ENCODE results near the gene TGFBR3.

The TGFBR3 gene

DNA sequence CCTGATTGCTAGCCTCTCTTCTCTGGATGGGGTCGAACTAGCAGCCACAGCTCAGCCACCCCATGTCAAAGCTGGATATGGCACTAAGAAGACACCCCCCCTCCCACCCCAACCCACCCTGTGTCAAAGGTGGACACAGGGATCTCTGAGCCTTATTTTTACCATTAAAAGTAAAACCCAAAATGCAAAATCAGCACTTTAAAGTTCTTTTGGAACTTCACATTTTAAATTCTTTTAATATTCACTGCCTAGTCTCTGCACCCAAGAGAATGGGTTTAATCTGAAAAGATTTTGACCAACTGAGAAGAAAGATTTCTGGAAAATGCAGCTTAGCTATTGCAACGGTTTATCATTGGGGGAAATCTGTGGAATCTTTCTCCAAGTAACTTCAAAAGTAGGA, 167.6 kb downstream of the TGFBR3 start:
- TF ChIP-seq SIN3A (IDR thresholded peaks at IDR 0.05; ENCODE audit: borderline replicate concordance, insufficient read depth, low read length), result no peak
- TF ChIP-seq FOXP2 (optimal IDR thresholded peaks at IDR 0.05; ENCODE audit: borderline replicate concordance, extremely low read depth, extremely low read length, insufficient read depth), result no peak
- TF ChIP-seq, protein P1, sequence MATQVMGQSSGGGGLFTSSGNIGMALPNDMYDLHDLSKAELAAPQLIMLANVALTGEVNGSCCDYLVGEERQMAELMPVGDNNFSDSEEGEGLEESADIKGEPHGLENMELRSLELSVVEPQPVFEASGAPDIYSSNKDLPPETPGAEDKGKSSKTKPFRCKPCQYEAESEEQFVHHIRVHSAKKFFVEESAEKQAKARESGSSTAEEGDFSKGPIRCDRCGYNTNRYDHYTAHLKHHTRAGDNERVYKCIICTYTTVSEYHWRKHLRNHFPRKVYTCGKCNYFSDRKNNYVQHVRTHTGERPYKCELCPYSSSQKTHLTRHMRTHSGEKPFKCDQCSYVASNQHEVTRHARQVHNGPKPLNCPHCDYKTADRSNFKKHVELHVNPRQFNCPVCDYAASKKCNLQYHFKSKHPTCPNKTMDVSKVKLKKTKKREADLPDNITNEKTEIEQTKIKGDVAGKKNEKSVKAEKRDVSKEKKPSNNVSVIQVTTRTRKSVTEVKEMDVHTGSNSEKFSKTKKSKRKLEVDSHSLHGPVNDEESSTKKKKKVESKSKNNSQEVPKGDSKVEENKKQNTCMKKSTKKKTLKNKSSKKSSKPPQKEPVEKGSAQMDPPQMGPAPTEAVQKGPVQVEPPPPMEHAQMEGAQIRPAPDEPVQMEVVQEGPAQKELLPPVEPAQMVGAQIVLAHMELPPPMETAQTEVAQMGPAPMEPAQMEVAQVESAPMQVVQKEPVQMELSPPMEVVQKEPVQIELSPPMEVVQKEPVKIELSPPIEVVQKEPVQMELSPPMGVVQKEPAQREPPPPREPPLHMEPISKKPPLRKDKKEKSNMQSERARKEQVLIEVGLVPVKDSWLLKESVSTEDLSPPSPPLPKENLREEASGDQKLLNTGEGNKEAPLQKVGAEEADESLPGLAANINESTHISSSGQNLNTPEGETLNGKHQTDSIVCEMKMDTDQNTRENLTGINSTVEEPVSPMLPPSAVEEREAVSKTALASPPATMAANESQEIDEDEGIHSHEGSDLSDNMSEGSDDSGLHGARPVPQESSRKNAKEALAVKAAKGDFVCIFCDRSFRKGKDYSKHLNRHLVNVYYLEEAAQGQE (IDR thresholded peaks at IDR 0.05; ENCODE audit: insufficient read depth in 1 of 2, low read depth in 2 of 2, low read length in 2 of 2), result no peak
- no peak for TF ChIP-seq POLR2AphosphoS5 (IDR thresholded peaks at IDR 0.05; ENCODE audit: low read depth, low read length)
- no peak for TF ChIP-seq TAF1 (IDR thresholded peaks at IDR 0.05; ENCODE audit: borderline replicate concordance, insufficient read depth, low read length)

DNA sequence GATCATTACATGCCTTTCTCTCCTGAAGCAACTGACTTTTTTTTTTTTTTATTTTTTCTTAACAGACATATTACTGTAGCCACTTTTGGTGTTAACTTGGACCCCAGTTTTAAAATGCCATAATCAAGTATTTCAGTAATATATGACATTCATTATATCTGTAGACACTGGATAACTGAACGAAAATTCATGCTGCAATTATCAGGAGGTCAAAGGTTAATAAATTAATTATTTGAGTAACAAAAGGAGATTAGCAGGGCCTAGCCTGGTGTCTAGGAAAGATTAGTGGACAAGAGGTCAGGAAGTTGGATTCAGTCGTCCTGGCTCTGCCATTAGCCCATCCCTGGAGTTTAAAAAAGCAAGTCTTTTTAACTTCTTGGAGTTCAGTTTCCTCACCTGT, 168.1 kb downstream of the TGFBR3 start:
- TF ChIP-seq FOXP2 (optimal IDR thresholded peaks at IDR 0.05; ENCODE audit: borderline replicate concordance, extremely low read depth, extremely low read length, insufficient read depth), result no peak
- TF ChIP-seq TAF1 (IDR thresholded peaks at IDR 0.05; ENCODE audit: borderline replicate concordance, insufficient read depth, low read length), result no peak
- TF ChIP-seq, protein P1 (IDR thresholded peaks at IDR 0.05; ENCODE audit: insufficient read depth in 1 of 2, low read depth in 2 of 2, low read length in 2 of 2), result no peak
- no peak for TF ChIP-seq POLR2AphosphoS5 (IDR thresholded peaks at IDR 0.05; ENCODE audit: low read depth, low read length)
- no peak for TF ChIP-seq SIN3A (IDR thresholded peaks at IDR 0.05; ENCODE audit: borderline replicate concordance, insufficient read depth, low read length)

DNA sequence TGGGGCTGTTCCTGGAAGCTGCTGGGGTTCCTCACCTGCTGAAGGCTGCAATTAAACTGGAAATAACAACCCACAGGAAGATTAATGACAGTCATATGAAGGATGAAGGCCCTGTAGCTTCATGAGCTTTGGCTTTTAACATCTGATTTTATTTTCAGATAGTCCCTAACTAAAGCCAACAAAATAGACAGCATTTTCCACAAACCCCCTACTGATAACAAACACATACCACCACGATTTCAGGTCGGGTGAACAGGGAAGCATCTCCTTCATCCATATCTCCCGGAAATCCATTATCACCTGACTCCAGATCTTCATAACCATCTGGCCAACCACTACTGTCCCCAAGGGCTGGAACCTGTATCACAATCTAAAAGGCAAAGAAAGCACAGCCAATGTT, 169.6 kb downstream of the TGFBR3 start:
- no peak for TF ChIP-seq POLR2AphosphoS5 (IDR thresholded peaks at IDR 0.05; ENCODE audit: low read depth, low read length)
- TF ChIP-seq SIN3A (IDR thresholded peaks at IDR 0.05; ENCODE audit: borderline replicate concordance, insufficient read depth, low read length), result no peak
- no peak for TF ChIP-seq TAF1 (IDR thresholded peaks at IDR 0.05; ENCODE audit: borderline replicate concordance, insufficient read depth, low read length)
- TF ChIP-seq, protein P1 (IDR thresholded peaks at IDR 0.05; ENCODE audit: insufficient read depth in 1 of 2, low read depth in 2 of 2, low read length in 2 of 2), result no peak
- no peak for TF ChIP-seq FOXP2 (optimal IDR thresholded peaks at IDR 0.05; ENCODE audit: borderline replicate concordance, extremely low read depth, extremely low read length, insufficient read depth)

DNA sequence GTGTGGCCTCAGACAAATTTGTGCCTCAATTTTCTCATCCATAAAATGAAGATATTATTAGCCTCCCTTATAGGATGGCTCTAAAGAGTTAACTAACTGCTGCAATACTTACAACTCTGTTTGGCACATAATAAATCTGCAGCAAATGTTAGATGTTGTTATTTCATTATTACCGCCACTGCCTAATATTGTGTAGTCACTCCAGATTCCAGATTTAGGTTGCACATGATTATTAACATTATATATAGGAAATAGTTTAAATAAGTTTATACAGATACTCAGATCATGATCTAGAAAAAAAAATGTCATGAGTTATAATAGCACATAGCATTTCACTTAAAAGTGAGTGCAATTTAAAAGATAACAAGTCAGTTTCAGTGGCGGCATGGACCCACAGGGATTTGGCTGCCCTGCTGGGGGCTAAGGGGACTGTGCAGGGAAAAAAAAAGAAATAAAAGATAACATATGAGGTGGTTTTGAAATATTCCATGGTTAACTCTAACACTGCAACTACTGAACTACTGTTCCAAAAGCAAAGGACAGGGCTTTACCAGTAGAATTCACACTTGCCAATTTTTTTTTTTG, 170.4 kb downstream of the TGFBR3 start:
- no peak for TF ChIP-seq TAF1 (IDR thresholded peaks at IDR 0.05; ENCODE audit: borderline replicate concordance, insufficient read depth, low read length)
- no peak for TF ChIP-seq POLR2AphosphoS5 (IDR thresholded peaks at IDR 0.05; ENCODE audit: low read depth, low read length)
- TF ChIP-seq, protein P1 (IDR thresholded peaks at IDR 0.05; ENCODE audit: insufficient read depth in 1 of 2, low read depth in 2 of 2, low read length in 2 of 2), result no peak
- TF ChIP-seq SIN3A (IDR thresholded peaks at IDR 0.05; ENCODE audit: borderline replicate concordance, insufficient read depth, low read length), result no peak
- no peak for TF ChIP-seq FOXP2 (optimal IDR thresholded peaks at IDR 0.05; ENCODE audit: borderline replicate concordance, extremely low read depth, extremely low read length, insufficient read depth)
